Prostate gland (tissue), 2 donors: ENCODE measurements around the gene CELF2.

Experiments used
- CTCF ChIP-seq, 4 experiments: fragments of 200-600 bp in 2 of 4; fragments of 450-650 bp in 2 of 4; sonication (generic) in 2 of 4; IDR thresholded peaks; 1 replicate in 3 of 4; 2 replicates in 1 of 4; pipeline ENCODE4 v1.5.1; 2016 to 2019; ENCODE audit warnings: antibody characterized with exemption in 4 of 4, mild to moderate bottlenecking in 2 of 4, moderate library complexity in 2 of 4
- POLR2A ChIP-seq: fragments of 450-650 bp; IDR thresholded peaks from one replicate; pipeline ENCODE4 v1.6.1; 2016; ENCODE audit warnings: antibody characterized with exemption, mild to moderate bottlenecking
- POLR2AphosphoS5 ChIP-seq: sonication (generic); formaldehyde crosslinking; IDR thresholded peaks from one replicate; pipeline ENCODE4 v1.6.1; 2017; ENCODE audit warnings: antibody characterized with exemption

GRCh38 chr10:11205030-11205772 lies 187.5 kb downstream of the CELF2 start:
- TF ChIP-seq POLR2A (no peak), CTCF (IDR thresholded peaks at IDR 0.05) (no peak), POLR2AphosphoS5 (no peak)
